Measurements from ENCODE around the gene HOXD12.

- TF ChIP-seq CTCF (conservative IDR thresholded peaks at IDR 0.05 in 1 of 2, IDR thresholded peaks at IDR 0.05 in 1 of 2; ENCODE audit: low read depth in 1 of 2, low read length in 2 of 2) (no peak), EZH2 (IDR thresholded peaks at IDR 0.05; ENCODE audit: low read length, missing control alignments) (no peak)
These were observed 12.1 kb upstream of the HOXD12 start for GRCh38 chr2:176087330-176088047.

All from fibroblast of lung (primary cell).